Adrenal gland (tissue), 5 donors: ENCODE results near the gene GJB5.

ENCODE experiments used
- CTCF ChIP-seq, 6 experiments: fragments of 450-650 bp in 4 of 6; fragments of 200-600 bp in 2 of 6; sonication (generic) in 1 of 6; IDR thresholded peaks; 1 replicate in 5 of 6; 2 replicates in 1 of 6; pipeline versions ENCODE4 v1.5.1 to v1.8.0; 2016 to 2021; ENCODE audit warnings: antibody characterized with exemption in 6 of 6, mild to moderate bottlenecking in 2 of 6, moderate library complexity in 1 of 6
- POLR2A ChIP-seq, 2 donors: fragments of 450-650 bp; IDR thresholded peaks; one replicate each; pipeline ENCODE4 v1.6.1; 2017; ENCODE audit warnings: antibody characterized with exemption in 2 of 2, mild to moderate bottlenecking in 2 of 2, moderate library complexity in 1 of 2
- donor health status: DM: no; HTN: no; CAD: no.

GRCh38 chr1:34746785-34747637 is 7.8 kb upstream of the GJB5 start:
- no peak for TF ChIP-seq CTCF (IDR thresholded peaks at IDR 0.05)
- no peak for TF ChIP-seq POLR2A (IDR thresholded peaks at IDR 0.05)
